GM18867 (cell line): Measurements from ENCODE around the gene CLDN8.

Experiments used
- ATAC-seq: cut with Tn5 transposase; IDR thresholded peaks from one replicate; pipeline ENCODE4 v1.9.1; 2021; ENCODE audit warnings: mild to moderate bottlenecking, moderate library complexity; ENCODE audit not compliant: unreplicated experiment

CLDN8 gene

GRCh38 chr21:30206551-30207251 lies 9.2 kb downstream of the CLDN8 start:
- ATAC-seq: no peak

GRCh38 chr21:30200000-30200399 lies 15.9 kb downstream of the CLDN8 start:
- ATAC-seq: no peak

- ATAC-seq: peak; percentile 83
These were observed 21.1 kb downstream of the CLDN8 start for GRCh38 chr21:30194701-30195299.

GRCh38 chr21:30193201-30193600 lies 22.7 kb downstream of the CLDN8 start:
- no peak for ATAC-seq

GRCh38 chr21:30190554-30190953 lies 25.3 kb downstream of the CLDN8 start:
- ATAC-seq: no peak

GRCh38 chr21:30189773-30190172 lies 26.1 kb downstream of the CLDN8 start:
- ATAC-seq: no peak

- ATAC-seq: no peak
These were observed 29.7 kb downstream of the CLDN8 start for GRCh38 chr21:30186242-30186641.

GRCh38 chr21:30168086-30168485 lies 47.8 kb downstream of the CLDN8 start:
- ATAC-seq: no peak

- ATAC-seq: no peak
These were observed 49.2 kb downstream of the CLDN8 start, which contains the start of gene CLDN17 for GRCh38 chr21:30166705-30167104. TSS of gene CLDN17 (minus strand) at chr21:30166805. CDS start at chr21:30166617, 188 bp downstream.

GRCh38 chr21:30166171-30166570 lies 49.7 kb downstream of the CLDN8 start:
- no peak for ATAC-seq

GRCh38 chr21:30164796-30165195 lies 51.1 kb downstream of the CLDN8 start:
- no peak for ATAC-seq
